IMR-90 (cell line): ENCODE results near the gene UBL5.

Experiments used
- BHLHE40 ChIP-seq: fragments of 150-350 bp; IDR thresholded peaks from 2 replicates; pipeline ENCODE4 v1.6.1; 2016; ENCODE audit warnings: mild to moderate bottlenecking, low read depth, low read length
- CTCF ChIP-seq: conservative IDR thresholded peaks from 2 replicates; pipeline ENCODE4 v1.5.1; 2012; ENCODE audit warnings: mild to moderate bottlenecking, low read depth, low read length, improper control_type of control experiment
- MAZ ChIP-seq: IDR thresholded peaks from 2 replicates; pipeline ENCODE4 v1.6.1; 2012; ENCODE audit warnings: low read depth, mild to moderate bottlenecking, low read length, improper control_type of control experiment, moderate library complexity, borderline replicate concordance
- MXI1 ChIP-seq: IDR thresholded peaks from 2 replicates; pipeline ENCODE4 v1.6.1; 2012; ENCODE audit warnings: low read depth, mild to moderate bottlenecking, low read length, moderate library complexity, borderline replicate concordance
- POLR2A ChIP-seq: IDR thresholded peaks from 2 replicates; pipeline ENCODE4 v1.6.1; 2012; ENCODE audit warnings: mild to moderate bottlenecking, low read depth, low read length
- RAD21 ChIP-seq: IDR thresholded peaks from 2 replicates; pipeline ENCODE4 v1.6.1; 2012; ENCODE audit warnings: low read length, improper control_type of control experiment
- RCOR1 ChIP-seq: IDR thresholded peaks from 2 replicates; pipeline ENCODE4 v1.6.1; 2012; ENCODE audit warnings: mild to moderate bottlenecking, low read length, improper control_type of control experiment; ENCODE audit not compliant: insufficient replicate concordance

DNA sequence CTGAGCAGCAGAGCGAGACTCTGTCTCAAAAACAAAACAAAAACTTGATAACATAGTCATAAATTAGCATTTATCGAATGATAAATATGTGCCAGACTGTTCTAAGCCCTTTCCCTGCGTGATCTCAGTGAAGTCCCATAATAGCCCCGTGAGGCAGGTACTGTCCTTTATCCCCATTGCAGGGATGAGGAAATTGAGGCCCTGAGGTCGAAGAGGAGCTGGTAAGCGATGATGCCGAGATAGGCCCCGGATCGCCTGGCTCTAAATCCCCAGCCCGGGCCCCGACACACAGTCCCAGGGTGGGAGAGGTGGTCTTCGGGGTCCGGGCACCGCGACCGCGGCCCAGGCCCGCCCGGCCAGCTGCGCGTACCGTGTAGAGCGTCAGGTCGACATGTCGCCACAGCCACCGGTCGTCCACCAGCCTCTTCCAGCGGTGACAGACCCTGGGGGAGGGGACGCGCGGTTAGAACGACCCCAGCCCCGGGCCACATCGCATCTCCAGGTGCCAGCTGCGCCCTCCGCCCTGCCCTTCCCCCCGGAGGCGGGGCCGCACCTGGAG lies 9.5 kb upstream of the UBL5 start:
- TF ChIP-seq CTCF (no peak), MXI1 (no peak), BHLHE40 (no peak), RAD21 (no peak), POLR2A (no peak), MAZ (no peak), RCOR1 (no peak)
